HG02588 (cell line): Measurements from ENCODE around the gene JMJD7.

Source experiments
- ATAC-seq: cut with Tn5 transposase; IDR thresholded peaks from one replicate; pipeline ENCODE4 v1.9.1; 2021; ENCODE audit warnings: mild to moderate bottlenecking, moderate library complexity; ENCODE audit not compliant: unreplicated experiment

The JMJD7 gene

DNA sequence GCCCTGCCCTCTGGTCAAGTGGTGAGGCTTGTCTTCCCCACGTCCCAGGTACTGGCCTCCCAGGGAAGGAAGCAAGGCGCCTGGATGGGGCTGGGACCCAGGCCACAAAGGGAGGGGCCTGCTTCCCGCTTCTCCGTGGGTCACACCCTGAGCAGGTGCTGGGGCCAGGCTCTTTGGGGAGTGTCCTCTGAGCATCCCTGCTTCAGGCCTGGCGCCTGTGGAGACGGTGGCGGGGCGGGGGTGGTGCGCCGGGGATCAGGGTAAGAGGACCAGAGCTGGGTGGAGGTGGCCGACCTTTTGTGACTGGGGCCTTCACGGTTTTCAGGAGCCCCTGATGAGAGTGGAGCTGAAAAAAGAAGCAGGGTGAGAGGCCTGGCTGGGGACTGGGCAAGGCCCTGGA is 14.3 kb downstream of the JMJD7 start:
- no peak for ATAC-seq

DNA sequence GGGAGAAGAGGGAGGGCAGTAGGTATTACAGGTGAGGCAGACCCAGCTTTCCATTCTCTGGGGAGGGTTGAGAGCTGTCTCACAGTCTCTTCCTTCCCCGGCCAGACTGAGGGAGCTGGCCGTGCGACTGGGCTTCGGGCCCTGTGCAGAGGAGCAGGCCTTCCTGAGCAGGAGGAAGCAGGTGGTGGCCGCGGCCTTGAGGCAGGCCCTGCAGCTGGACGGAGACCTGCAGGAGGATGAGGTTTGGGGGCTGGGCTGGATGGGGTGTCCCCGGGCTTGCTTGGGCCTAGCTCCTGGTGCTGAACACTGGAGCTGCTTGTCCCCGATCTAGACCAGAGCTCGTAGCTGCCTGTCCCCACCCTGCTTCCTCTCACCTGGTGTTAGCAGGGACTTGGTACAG is 15.7 kb downstream of the JMJD7 start:
- no peak for ATAC-seq

DNA sequence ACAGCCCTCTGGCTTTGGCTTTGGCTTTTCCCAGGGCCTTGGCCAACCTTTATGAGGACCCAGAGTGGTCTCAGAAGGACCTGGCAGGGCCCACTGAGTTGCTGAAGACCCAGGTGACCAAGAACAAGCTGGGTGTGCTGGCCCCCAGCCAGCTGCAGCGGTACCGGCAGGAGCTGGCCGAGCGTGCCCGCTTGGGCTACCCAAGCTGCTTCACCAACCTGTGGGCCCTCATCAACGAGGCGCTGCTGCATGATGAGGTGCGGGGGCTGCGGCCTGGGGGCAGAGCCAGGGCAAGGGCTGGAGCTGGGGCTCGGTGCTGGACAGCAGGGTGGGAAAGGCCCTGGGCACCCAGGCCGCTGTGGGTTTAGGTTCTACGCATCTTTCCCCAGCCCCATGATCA is 16.9 kb downstream of the JMJD7 start:
- no peak for ATAC-seq

DNA sequence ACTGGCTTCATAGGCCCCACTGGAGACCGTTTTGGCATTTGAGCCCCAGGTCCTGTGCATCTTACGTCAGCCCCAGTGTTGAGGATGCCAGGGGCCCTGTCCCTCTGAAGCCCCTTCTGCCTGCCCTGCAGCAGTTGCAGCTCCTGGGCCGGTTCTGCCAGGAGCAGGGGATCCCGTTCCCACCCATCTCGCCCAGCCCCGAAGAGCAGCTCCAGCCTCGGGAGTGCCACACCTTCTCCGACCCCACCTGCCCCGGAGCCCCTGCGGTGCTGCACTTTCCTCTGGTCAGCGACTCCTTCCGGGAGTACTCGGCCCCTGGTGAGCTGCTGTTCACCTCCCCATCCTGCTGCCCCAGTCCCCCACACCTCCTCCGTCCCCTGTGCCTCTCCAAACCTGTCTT is 19.3 kb downstream of the JMJD7 start:
- no peak for ATAC-seq

DNA sequence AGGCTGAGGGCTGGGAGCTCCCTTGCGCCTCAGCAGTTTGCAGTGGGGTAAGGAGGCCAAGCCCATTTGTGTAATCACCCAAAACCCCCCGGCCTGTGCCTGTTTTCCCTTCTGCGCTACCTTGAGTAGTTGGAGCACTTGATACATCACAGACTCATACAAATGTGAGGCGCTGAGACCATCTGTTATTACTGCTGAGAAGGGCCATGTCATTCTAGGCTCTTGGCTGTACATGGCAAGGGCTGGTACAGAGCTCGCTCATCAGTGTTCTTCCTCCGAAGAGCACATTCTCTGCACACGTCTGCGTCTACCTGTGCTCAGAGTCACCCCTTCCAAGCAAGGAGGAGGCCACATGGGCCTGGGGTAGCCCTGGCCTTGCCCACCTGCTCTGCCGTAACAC is 20.1 kb downstream of the JMJD7 start:
- ATAC-seq: no peak

DNA sequence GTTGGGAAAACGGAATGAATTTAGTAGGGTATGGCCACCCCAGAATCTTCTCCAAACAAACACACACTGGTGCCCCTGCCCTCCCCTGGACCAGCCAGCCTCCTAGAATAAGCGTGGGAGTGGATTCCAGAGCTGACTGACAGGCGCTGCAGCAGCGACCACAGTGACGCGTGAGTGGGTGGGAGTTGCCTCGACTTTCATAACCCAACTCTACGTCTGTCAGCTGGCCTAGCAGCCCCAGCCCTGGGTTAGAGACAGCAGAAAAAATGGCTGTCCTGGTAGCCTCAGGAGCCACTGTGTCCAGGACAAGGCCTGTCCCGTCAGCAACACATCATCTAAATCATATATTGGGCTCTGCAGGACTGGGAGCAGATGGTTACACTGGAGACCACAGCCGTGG is 20.7 kb downstream of the JMJD7 start:
- no peak for ATAC-seq

DNA sequence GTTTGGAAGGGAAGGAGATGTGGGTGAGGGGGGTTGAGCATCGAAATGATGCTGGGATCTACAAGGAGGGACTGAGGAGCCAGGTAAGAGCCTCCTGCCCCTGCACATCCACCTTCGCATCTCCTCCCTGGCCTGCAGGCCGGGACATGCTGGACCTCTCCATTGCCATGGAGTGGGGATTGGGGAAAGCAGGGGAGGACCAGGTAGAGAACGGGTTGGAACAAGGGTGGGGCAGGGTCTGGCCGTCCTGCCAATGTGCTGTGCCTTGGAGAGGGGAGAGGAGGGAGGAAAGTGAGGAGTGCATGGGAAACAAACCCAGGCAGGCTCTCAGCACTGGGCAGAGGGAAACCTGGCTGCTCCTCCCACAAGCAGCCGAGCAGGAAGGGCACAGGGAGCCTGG is 21.3 kb downstream of the JMJD7 start:
- ATAC-seq: no peak

DNA sequence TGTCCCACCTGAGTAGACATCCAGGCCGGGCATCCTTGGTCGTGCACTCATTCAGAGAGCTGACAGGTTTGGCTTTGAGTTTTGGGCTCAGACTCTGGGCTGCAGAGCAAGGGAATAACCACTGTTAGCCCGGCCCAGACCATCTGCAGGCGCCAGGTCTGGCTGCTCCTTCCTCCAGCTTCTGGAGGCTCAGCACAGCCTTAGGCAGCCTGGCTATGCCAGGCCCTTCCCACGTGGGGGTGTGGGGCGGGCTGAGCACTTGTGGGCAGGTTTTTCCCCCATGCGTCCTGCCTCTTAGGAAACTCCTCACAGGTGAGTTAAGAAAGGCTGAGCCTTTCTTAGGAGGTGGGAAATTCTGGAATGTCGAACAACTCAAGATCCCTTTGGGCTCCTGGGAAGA is 22.0 kb downstream of the JMJD7 start:
- ATAC-seq: no peak

DNA sequence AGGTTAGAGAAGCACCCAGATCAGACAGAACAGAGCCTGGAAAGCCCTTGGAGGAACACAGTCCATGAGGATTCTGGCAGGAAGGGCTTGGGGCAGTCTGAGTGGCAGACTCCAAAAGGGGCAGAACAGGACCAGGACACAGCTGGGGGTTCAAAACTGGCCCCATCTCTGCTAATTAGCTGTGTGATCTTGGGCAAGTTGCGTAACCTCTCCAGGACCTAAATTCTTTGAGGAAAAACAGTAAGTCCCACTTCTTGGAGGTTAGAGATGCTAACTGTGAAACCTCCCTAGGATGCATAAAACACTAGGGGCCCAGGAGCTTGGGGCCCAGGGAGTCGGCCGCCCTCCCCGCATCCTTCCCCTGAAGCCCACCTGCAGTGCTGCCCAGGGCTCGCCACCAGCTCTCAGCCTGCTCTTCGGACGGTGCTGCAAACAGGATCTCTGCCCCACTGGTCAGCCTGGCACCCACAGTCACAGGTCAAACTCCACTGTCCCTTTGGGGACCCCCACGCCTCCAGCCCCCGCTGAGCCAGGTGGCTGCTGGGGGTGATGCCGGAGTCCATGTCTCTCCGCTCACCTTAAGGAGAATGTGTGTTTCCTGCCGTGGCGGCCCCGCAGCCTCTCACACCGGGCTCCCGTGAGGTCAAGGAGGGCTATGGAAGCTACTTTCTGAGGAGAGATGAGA is 22.7 kb downstream of the JMJD7 start:
- no peak for ATAC-seq

DNA sequence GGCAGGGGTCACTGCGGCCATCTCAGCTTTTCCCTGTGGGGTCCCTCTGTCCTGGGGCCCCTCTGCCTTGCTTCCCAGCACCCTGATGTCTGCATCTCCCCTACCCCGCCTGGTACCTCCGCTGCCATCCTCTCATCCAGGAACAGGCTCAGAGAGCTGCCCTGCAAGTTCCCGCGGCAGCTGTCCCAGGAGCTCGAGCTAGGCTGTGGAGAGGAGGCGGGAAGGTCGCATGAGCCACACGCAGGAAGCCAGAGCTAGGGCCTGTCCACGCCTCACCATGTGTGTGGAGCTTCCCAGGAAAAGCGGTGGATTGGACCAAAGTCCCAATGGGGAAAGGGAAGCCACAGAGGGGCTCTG is 23.3 kb downstream of the JMJD7 start:
- no peak for ATAC-seq

DNA sequence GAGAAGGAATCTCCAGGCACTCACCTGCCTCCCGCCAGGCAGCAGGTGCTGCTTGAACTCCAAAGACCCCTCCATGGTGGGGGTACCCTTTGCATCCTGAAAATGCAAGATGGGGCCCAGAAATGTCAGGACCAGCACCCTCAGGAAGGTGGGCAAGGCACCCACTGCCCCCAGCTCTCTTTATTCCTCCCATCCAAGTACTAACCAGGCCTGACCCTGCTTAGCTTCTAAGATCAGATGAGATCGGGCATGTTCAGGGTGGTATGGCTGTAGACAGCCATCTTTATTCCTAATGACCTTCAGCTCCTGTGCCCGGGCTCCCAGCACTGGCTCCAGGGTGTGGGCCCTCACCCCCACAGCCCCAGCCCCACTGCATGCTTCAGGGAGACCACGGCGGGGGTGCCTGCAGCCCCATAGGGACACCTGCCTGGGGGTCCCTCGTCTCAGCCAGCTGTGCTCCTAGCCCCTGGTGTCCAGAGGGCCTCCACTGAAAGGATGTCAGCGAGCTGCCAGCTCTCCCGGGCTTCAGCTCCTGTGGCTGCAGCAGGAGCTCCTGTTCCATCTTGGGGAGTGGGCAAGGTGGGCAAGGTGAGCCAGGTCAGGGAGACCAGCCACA is 24.0 kb downstream of the JMJD7 start:
- ATAC-seq: no peak

DNA sequence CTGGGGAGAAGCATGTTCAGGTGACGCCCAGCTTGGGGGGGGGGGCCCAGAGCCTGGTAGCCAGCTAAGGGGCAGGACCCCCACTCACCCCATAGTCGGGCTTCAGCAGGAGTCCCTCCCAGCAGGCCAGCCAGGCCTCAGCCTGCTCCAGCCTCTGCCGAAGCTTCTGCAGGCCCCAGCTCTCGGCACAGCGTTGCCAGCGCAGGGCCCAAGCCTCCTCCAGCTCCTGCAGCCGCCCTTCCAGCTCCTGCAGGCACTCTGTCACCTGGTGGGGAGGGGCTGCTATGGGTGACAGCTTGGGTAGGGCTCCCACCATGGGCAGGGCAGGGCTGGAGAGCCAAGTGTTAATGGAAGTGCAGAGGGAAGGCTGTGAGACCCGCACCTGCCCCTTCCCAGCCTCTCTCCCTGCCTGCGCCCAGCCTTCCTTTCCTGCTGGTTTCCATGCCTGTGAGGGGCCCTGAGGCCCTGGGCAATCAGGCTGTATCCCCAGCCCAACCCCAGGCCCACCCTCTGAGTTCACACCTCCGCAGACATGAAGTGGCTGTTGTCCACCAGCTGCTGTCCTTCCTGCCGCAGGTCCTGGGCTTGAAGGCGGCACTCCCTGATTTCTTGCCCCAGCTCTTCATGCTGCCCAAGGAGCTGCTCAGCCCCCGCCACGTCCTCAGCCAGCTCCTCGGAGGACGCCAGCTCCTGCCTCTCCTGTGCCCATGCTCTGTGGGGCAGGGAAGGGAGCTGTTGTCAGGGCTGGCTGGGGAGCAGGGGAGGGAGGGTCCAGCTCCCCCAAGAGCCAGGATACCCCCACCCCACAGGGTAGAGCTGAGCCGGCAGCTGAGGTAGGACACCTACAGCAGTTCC is 25.1 kb downstream of the JMJD7 start:
- no peak for ATAC-seq

DNA sequence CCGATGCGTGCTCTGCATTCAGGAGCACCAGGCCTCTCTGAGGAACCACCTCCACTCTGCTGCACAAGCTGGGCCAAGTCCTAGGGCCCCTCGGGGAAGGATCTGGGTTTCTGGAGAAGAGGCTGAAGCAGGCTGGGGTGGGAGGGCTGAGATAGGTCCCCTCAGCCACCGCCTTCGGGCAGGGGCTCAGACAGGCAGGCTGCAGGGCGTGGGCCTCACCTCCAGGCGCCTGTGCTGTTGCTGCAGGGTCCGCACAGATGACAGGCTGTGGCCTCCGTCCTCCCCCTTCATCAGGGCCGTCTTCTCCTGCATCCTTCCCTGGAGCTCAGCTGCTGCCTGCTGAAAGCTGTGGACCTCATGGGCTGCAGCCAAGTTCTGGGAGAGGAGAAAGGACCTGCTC is 25.9 kb downstream of the JMJD7 start:
- no peak for ATAC-seq

DNA sequence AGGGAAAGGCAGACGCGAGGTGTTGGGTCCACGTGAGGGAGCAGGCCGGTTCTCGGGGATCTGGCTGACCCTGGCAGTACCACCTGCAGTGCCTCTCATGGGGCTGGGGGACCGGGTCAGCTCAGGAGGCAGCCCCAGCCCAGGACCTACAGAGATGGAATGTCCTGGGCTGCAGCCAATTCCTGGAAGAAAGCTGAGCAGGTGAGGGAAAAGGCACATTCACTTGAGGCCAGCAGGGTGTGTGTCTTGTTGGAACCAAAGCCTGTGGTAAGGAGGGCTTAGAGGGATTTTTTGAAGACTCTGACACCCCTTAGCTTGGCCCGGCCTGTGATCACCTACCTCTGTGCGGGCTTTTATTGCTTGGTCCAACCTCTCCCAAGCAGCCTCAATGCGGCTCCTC is 26.6 kb downstream of the JMJD7 start:
- ATAC-seq: no peak

DNA sequence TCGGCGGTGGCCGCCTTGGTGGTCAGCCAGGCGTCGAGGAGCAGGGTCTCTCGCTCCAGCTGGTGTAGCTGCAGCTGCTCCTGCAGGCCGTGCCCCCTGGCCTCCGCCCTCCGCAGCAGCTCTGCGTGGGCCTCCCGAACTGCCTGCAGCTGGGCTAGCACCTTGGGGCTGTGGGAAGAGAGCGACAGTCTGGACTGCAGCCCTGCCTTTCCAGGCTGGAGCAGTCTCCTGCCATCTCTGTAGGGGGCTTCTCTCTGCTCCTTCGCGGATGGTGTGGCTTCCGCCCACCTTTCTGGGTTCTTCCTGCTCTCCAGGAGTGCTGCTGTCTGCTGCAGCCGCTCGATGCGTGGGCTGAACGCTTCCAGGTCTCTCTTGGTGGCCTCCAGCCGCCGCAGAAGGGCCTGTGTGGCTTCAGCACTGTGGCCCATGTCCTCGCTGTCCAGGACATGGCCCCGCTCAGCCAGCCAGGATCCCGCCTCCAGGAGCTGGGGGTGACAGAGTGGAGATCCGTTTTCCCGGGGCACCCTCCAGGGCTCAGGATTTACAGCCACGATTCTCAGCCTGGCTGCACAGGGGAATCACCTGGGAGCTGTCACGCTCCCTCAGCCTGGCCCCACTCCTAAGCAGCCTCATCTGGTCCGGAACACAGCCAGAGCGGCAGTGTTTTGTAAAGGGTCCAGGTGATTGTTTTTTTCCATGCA is 27.5 kb downstream of the JMJD7 start:
- no peak for ATAC-seq

DNA sequence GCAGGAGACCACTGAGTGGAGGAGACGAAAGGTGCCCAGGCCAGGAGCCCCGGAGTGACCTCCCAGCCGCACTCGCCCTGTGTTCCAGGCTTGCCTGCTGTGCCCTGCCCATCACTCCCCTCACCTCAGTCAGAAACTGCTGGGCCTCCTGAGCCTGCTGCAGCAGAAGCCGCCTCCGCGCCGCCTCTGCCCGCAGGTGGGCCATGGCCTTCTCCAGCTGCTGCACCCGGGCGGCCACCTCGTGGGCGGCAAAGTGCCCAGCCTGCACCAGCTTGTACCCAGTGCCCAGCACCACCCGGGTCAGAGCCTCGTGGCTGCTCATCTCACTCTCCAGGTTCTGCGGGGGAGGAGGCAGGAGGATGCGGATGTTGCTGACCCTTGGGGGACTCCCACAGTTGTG is 28.4 kb downstream of the JMJD7 start:
- no peak for ATAC-seq

DNA sequence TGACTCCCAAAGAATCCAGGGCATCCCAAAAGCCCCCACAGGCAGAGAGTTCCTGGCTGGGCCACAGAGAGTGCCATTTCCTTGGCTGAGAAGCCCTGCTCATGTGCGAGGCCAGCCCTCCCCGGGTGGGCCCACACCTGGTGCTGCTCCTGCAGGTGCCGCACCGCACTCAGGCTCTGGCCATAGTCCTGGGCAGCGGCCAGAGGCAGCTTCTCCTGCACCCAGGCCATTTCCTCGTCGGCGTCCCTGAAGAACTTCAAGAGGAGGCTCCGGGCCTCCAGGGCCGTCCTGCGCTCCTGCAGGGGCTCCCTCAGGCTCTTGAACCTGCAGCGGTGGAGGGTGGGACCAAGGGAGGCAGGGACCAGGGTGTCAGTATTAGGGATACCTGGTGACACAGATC is 28.8 kb downstream of the JMJD7 start:
- ATAC-seq: no peak

DNA sequence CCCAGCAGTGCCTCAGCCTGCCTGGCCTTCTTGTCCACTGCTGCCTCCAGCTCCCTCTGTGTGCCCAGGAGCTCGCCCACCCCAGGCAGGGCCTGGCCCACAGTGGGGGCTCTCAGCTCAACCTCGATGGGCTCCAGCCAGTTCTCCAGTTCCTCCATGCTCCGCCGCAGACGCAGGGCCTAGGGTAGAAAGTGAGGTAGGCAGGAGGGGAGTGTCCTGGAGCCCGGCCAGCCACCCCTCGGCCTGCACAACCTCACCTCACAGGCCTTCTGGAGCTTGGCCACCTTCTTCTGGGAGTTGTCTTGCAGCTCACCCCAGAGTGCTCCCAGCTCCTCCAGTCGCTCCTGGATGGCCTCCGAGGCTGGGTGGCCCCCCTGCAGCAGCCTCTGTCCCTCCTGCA is 29.4 kb downstream of the JMJD7 start:
- ATAC-seq: no peak

DNA sequence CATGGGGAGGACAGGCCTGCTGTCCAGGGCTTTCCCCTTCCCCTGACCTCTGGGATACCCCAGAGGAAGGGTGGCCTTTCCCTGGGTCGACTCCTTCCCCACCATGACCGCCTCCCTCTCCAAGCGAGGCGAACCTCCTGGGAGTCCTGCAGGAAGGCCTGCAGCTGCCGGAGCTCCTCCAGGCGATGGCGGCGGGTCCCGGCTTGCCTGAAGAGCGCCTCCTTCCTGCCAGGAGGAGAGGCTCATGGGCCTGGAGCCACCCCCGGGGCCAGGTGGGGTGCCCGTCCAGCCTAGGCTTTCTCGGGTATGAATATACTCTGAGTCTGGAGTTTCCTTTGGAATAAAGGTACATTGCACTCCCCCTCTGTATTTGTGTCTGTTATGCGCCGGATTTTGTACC is 30.9 kb downstream of the JMJD7 start:
- no peak for ATAC-seq

DNA sequence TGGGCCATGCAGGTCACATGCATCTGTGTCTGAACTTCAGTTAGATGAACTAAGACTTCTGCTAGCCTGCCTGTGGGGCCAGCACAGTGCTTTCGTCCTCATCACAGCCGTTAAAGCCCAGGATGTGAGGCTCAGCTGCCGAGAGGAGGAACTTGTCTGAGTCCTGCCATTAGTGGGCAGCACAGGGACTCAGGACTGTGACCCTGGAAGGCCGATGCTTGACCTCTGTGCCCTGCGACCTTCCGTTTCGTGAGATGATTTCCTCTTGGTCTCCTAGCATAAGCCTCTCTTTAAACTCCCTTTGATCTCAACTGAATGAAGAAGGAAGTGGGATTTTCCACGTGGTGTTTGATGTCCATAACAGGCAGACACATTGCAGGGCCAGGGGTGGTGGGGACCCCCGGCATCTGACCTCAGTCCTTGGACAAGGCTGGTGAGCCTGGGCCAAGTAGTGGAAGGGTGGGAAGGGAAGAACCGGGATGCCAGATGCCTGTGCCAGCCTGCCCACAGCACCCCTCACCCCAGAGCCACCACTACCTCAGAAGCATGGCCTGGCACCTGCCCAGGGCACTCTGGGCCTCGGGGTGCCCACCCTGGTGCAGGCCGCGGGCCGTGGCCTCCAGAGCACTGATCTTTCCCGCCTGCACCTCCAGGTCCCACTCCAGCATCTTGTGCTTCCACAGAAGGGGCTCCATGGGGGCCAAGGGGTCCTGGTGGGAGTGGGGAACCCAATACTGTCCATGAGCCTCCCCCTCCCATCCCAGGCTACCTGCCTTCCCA is 32.3 kb downstream of the JMJD7 start:
- ATAC-seq: no peak
